Stimulated activated CD4-positive, alpha-beta T cell treated with anti-CD3 and anti-CD28 coated beads, TNF-alpha, amount 100 ng/mL, for 1 hour (primary cell): ENCODE measurements around the gene THOC5.
"Not testable (repeated sequence)": the region's sequence is repeated elsewhere in the genome, so short reads cannot be mapped to it uniquely, and the experiment has no call there.

Experiments used
- DNase-seq, 3 donors: peaks; one replicate each; pipeline ENCODE4 v3.0.0-alpha.2; 2020; ENCODE audit warnings: low read depth in 3 of 3, low spot score in 1 of 3

Gene THOC5

DNA sequence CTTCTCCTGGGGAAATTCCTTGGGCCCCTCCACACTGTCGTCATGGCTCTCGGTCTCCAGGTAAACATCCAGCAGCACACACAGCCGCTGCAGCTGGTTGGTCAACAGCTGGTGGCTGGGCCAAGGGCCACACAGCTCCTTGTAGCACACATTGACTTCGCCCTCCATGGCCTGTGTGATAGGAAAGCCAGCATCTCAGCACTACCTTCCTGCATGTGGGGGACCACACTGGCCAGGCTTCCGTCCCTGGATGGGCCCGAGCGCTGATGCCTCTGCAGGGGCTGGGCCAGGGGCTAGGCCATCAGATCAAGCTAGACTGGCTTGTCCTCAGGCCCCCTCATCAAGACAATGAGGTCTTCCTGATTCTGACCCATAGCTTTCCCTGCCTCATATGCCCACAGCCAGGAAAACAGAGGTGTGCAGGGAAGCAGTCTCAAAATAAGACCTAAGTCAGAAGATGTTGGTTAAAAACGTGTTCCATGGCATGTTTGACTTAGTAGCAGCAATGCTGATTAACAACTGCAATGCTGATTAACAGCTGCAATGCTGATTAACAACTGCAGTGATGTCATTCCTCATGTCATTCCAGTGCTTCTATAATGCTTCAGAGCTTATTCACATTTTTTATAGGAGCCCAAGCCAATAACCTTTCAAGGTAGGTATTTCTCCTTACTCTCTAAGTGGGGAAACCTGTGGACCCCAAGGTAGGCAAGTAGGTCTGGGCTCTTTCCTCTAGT is 42.3 kb downstream of the THOC5 start:
- no peak for DNase-seq

DNA sequence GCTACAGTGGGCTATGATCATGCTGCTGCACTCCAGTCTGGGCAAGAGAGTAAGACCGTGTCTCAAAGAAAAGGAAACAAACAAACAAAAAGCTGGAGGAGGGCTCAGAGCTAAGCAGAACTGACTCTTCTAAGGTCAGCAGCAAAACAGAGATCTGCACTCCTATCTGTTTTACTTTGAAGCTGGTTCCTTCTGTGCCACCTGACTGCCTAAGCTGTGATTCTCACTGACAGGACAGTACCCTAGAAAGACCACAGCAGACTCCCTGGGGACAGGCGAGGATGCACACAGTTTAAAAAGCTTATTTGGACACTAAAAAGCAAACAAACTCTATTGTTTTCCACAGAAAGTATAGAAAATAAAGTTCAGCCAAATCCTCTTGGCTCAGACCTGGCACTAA is 43.0 kb downstream of the THOC5 start:
- DNase-seq, result no peak

DNA sequence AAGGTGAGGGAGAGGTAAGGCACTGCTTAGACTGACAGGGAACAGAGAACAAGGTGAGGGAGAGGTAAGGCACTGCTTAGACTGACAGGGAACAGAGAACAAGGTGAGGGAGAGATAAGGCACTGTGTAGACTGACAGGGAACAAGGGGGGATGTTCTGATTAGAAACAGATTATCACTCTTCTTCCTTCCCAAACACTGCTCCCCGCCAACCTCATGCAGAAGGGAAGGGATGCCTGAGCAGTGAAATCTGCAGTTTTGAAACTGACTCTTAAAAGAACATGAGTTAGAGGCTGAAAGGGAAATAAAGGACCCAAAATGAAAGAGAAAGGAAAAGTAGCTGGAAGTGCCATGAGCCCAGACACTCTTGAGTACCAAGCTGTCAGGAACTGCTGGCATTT is 43.7 kb downstream of the THOC5 start:
- DNase-seq, result no peak

DNA sequence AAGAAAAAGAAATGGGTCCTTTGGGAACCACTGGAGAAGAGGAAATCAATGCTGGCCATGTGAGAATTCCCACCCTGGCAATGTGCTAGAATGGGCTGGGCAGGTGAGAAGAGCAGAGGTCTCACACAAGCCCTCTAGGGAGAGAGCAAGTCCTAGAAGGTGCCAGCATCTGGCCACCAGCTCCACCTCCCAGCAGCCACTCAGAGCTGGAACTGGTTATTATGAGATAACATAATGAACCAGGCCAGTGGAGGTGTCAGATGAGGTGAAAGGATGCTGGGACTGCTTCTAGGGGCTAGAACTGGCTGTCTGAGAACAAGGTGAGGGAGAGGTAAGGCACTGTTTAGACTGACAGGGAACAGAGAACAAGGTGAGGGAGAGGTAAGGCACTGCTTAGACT is 44.3 kb downstream of the THOC5 start:
- DNase-seq, result no peak

DNA sequence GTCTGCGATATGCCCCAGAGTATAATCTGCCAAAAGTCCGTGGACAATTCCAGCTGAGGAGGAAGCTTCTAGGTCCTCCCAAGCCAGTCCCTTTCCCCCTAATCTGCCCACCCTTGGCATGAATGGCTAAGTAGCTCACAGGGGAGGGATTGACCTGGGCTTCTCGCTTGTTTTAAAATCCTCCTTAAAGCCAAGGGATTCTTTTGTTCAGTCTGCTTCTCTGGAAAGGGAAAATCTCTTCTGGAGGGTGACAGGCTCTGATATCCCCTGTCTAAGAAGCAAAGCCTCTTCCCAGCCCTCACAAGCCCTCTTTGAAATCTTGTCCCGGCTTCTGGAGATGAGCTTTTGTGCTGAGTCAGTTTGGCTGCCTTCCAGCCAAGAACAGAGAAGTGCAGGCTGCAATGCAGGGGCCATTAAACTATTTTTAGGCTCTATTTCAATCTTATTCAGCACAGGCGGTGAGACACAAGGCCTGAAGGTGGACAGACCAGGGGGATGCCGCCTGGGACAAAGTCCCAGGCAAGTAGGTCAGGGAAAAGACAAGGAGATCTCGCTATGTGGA is 49.7 kb downstream of the THOC5 start:
- no peak for DNase-seq

DNA sequence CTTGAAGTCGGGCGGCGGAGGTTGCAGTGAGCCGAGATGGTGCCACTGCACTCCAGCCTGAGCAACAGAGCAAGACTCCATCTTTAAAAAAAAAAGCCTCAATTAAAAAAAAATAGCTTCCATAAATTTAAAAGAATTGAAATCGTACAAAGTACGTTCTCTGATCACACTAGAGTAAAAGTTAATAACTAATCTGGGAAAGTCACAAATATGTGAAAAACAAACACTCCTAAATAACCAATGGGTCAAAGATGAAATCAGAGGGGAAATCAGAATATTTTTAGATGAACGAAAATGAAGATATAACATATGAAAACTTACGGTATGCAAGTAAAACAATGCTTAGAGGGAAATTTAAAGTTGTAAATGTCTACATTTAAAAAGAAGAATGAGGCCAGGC is 53.7 kb downstream of the THOC5 start:
- no peak for DNase-seq

DNA sequence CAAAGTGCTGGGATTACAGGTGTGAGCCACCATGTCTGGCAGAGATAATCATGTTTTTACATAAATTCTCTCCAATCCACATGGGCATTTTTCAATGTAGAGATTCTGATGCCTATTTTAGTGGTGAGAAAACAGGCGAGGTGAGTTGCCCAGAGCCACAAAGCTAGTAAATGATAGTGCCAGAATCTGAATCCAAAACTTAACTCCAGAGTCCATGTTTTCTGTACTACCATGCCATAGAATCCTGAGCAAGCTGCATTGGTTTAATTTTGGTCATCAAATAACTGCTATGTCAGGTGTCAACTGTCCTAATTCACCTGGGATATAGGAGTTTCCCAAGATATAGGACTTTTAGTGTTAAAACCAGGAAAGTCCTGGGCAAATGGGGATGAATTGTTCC is 59.9 kb downstream of the THOC5 start:
- no peak for DNase-seq

DNA sequence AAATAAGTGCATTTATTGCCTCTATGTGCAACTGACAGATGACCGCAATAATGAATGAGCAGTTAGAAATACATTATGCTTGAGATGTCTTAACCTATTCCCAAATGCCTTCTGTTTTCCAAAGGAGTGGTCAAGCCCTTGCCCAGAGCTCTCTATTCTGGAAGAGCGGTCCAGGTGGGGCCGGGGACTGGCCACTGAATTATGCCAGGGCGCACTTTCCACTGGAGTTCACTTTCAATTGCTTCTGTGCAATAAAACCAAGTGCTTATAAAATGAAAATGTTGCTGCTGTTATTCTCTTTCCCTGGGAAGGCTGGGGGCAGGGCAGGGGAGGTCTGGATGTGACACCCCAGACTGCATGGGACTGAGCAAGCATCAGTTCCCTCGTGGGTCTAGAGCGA is 62.5 kb downstream of the THOC5 start:
- no peak for DNase-seq

DNA sequence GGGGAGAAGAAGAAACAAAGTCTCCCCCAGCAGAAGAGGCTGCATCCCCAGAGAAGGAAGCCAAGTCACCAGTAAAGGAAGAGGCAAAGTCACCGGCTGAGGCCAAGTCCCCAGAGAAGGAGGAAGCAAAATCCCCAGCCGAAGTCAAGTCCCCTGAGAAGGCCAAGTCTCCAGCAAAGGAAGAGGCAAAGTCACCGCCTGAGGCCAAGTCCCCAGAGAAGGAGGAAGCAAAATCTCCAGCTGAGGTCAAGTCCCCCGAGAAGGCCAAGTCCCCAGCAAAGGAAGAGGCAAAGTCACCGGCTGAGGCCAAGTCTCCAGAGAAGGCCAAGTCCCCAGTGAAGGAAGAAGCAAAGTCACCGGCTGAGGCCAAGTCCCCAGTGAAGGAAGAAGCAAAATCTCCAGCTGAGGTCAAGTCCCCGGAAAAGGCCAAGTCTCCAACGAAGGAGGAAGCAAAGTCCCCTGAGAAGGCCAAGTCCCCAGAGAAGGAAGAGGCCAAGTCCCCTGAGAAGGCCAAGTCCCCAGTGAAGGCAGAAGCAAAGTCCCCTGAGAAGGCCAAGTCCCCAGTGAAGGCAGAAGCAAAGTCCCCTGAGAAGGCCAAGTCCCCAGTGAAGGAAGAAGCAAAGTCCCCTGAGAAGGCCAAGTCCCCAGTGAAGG is 64.3 kb downstream of the THOC5 start:
- DNase-seq, result not testable (repeated sequence)

DNA sequence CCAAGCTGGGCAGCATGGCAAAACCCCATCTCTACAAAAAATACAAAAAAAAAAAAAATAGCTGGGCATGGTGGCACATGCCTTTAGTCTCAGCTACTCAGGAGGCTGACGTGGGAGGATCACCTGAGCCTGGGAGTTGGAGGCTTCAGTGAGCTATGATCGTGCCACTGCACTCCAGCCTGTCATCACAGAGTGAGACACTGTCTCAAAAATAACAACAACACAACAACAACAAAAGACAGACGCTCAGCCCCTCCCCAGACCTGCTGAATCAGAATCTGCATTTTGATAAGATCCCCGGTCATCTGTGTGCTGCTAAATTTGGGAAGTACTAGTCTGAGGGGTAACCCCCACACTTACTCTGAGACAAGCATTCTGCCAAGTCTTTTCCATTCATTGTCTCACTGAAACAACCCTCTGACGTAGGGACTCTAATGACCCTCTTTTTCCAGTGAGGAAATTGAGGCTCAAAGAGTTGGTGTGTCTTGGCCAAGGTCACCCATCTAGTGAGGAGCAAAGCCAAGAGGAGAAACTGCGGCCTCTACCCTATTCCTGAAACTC is 66.1 kb downstream of the THOC5 start:
- DNase-seq, result no peak

DNA sequence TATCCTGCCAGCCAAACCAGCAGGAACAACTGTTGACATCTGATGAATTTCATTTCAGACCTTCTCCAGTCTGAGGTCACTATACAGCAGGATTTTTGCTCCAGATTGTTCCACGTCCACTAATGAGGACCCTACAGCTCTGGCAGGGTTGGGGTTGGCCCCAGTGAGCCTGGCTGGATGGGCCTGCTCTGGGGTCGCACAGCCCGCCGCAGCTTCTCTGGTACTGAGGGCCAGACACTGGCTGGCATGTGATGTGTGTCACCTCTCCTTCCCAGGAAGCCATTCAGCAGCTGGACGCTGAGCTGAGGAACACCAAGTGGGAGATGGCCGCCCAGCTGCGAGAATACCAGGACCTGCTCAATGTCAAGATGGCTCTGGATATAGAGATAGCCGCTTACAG is 68.1 kb downstream of the THOC5 start:
- DNase-seq, result no peak

DNA sequence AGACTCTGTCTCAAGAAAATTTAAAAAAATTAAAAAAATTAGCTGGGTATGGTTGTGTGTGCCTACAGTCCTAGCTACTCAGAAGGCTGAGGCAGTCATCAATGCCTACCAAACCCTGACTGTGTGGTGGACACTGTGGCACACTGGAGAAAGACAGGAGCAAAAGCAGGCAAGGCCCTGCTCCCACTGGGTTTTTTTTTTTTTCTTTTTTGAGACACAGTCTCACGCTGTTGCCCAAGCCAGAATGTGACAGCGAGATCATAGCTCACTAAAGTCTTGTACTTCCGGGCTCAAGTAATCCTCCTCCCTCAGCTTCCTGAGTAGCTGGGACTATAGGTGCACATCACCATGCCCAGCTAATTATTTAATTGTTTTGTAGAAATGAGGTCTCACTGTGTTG is 68.9 kb downstream of the THOC5 start:
- no peak for DNase-seq

DNA sequence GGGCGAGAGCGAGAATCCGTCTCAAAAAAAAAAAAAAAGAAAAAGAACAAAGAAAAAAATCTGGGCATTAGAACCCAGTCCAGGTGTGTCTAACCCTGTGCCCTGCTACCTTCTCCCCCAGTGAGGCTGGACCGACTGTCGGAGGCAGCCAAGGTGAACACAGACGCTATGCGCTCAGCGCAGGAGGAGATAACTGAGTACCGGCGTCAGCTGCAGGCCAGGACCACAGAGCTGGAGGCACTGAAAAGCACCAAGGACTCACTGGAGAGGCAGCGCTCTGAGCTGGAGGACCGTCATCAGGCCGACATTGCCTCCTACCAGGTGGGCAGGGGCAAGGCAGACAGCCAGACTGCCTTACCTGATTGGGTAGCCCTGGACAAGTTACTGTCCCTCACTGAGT is 70.3 kb downstream of the THOC5 start:
- DNase-seq, result no peak

DNA sequence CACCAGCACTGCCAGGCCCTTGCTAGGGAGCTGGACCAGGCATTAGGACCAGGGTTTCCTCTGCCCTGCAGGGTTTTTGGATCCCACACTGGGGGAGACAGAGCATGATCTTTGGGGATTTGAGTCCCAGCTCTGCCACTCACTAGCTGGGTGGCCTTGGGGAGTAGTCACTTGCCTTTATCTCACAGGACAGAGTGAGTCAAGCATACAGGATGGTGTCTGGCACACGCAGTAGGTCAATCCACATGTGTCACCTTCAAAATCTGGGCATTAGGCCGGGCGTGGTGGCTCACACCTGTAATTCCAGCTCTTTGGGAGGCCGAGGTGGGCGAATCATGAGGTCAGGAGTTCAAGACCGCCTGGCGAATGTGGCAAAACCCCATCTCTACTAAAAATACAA is 70.8 kb downstream of the THOC5 start:
- DNase-seq, result no peak

DNA sequence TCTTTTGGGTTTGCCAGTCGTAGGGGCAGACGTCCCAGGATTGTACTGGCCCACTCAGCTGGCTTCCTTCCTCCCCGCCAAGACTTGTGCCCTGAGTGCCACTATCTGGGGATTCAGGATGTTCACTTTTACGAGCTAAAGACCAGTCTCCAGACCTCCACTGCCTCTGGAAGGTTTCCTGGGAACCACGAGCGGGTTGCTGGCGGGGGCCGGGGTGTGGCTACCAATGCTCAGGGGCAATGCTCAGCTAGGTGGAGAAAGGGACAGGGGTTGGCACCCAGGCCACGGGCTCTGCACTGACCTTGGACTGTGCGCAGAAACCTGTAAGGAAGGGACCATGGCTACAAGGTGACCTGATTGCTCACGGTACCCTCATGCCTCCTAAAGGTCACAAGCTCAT is 71.3 kb downstream of the THOC5 start:
- no peak for DNase-seq

DNA sequence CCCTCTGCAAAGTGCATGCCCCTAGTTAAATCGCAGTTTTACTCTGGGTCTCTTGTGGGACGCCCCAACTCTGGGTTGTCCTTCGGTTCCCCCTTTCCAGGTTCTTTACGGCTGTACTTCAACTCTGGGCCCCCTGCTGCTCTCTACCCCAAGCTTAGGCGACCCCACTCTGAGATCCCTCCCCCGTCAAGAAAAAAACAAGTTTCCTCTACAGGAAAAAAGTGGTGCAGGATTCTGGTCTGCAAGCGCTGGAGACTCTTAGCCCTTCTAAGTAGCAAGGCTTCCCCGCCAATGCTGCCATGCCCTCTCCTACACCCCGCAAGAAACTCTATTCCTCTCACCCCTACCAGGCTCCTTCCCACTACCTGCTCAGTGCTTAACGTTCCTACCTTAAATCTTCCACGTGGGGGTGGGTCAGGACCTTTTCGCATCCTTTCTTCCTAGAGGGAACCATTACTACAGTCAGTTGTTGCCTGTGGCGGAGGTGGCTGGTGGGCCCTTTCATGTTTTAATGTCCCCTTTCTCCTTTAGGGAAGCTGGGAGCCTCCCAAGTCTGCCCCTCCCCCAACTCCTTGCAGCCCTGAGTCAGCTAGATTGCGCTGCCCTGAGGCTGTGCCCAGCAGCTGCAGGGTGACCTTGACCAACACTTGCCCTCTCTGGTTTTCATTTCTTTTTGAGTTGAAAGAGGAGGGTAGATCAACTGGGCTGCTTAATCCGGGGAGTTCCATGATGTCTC is 72.1 kb downstream of the THOC5 start:
- no peak for DNase-seq

DNA sequence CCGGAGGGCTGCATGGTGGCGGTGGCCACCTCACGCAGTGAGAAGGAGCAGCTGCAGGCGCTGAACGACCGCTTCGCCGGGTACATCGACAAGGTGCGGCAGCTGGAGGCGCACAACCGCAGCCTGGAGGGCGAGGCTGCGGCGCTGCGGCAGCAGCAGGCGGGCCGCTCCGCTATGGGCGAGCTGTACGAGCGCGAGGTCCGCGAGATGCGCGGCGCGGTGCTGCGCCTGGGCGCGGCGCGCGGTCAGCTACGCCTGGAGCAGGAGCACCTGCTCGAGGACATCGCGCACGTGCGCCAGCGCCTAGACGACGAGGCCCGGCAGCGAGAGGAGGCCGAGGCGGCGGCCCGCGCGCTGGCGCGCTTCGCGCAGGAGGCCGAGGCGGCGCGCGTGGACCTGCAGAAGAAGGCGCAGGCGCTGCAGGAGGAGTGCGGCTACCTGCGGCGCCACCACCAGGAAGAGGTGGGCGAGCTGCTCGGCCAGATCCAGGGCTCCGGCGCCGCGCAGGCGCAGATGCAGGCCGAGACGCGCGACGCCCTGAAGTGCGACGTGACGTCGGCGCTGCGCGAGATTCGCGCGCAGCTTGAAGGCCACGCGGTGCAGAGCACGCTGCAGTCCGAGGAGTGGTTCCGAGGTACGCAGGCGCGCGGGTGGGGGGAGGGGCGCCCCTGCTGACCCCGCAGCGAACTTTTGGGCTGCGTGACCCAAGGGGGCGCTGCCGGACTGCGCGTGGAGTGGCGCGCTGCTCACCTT is 72.9 kb downstream of the THOC5 start:
- no peak for DNase-seq

DNA sequence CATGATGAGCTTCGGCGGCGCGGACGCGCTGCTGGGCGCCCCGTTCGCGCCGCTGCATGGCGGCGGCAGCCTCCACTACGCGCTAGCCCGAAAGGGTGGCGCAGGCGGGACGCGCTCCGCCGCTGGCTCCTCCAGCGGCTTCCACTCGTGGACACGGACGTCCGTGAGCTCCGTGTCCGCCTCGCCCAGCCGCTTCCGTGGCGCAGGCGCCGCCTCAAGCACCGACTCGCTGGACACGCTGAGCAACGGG is 73.4 kb downstream of the THOC5 start:
- DNase-seq, result no peak

DNA sequence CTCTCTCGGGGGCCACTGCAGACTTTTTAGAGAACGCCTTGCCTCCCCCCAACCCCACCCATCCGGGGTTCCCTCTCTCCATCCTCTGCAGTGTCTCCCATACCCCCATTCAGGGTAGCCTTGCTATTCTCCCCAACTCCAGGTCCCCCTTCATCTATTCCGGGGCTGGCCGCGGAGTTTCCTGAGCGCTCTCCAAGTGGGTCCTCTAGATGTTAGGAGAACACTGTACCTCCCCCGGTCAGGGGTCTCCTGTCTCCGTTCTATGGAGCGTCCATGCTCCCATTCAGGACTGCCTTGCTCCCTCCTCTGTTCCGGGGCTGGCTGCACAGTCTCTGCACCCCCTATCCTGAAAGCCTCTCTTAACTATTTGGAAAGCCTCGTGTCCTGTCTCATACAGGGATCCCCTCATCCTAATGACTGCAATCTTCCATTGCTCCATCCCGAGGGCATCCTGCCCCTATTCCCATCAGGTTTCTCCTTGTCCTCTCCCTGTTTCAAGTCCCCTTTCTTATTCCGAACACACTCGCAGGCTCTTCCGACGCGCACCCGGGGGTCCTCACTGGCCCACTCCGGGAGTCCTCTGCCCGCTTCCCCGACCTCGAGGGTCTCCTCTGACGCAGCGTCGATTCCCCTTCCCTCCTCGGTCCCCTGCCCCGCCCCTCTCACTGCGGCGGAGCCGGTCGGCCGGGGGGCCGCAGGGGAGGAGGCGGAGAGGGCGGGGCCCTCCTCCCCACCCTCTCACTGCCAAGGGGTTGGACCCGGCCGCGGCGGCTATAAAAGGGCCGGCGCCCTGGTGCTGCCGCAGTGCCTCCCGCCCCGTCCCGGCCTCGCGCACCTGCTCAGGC is 73.9 kb downstream of the THOC5 start, which contains the start of gene NEFH:
NEFH (plus strand) TSS at position 802 of the 845 bp plus-strand sequence. CDS start 45 bp downstream, outside the sequence.
- no peak for DNase-seq
